SW480 (cell line): ENCODE results near the gene TBCA.

Experiments used
- DNase-seq: peaks from one replicate; pipeline ENCODE4 v3.0.0-alpha.2; 2016; ENCODE audit warnings: low spot score

The TBCA gene

GRCh38 chr5:77641963-77642737 lies 134.0 kb downstream of the TBCA start:
- no peak for DNase-seq

- DNase-seq: no peak
Observed at GRCh38 chr5:77641397-77641943, 134.7 kb downstream of the TBCA start.
